ENCODE measurements around the gene DZIP1L. TPM values are rescaled to one million over a fixed set of nuclear protein-coding genes. Genes with fewer than 3 reads are reported as not detected.
"Not testable (repeated sequence)": the region's sequence is repeated elsewhere in the genome, so short reads cannot be mapped to it uniquely, and the experiment has no call there.

Gene DZIP1L
- total RNA-seq, 2 donors from 2014 or later = 10.9 to 15.5 TPM

DNA sequence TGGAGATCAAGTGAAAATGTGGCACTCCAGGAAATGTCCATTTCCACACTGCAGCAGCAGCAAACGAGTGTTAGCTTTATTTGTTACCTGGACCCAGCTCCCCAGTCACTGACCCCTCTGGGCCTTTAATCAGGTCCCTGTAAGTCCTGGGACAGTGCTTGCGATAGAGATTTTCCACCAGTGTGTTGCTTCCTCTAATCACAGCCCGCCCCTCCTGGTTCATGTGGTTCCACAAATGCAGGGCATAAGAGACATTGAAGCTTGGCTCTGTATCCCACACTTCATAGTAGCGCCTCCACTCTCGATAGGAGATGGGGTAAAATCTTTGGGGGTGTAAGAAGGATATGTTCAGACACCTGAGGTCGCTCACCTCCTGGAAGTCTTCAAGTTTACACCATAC, 8.8 kb upstream of the DZIP1L start:
- no peak for DNase-seq (ENCODE audit: low spot score)
- intact Hi-C loops (cut with DNase I) = loop anchor here in 1 of 2 donors (5.0 kb wide), 1 partner anchor 57 kb away; no protein-coding TSS in a partner anchor

GRCh38 chr3:138119423-138119766, 4.0 kb upstream of the DZIP1L start:
- DNase-seq (ENCODE audit: low spot score) = no peak
- intact Hi-C loops (cut with DNase I) = loop anchor here in 1 of 2 donors (2.0 to 10.0 kb wide), 2 partner anchors 49 to 65 kb away; partner anchors contain the start of gene ARMC8

GRCh38 chr3:138118612-138119422, 3.4 kb upstream of the DZIP1L start:
- intact Hi-C loops (cut with DNase I) = loop anchor here in 1 of 2 donors (2.0 to 10.0 kb wide), 2 partner anchors 48 to 66 kb away; partner anchors contain the start of gene ARMC8
- DNase-seq (ENCODE audit: low spot score) = peak; percentile 88

GRCh38 chr3:138114431-138114918, 933 bp downstream of the DZIP1L start:
- intact Hi-C loops (cut with DNase I) = loop anchor here in 1 of 2 donors (10.0 kb wide), 1 partner anchor 70 kb away; the partner anchor contains the start of gene ARMC8

DNA sequence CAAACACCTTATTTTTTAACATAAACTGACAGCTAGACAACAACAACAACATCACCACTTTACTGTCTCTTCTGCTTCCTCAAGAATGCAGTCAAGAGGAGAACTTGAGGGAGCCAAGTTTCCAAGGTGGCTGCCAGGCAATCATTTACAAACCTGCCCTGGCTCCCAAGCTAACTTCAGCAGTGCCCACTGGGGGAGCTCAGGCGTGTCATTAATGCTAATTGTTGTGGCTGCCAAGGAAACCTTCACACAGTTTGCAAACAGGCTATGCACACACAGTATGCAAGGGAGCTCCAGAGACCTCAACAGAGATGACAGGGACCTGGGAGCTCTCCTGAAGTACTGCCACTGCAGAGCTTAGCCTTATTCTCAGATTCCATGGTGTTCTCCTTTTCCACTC, 2.1 kb downstream of the DZIP1L start:
- intact Hi-C loops (cut with DNase I) = loop anchor here in 1 of 2 donors (10.0 kb wide), 1 partner anchor 71 kb away; the partner anchor contains the start of gene ARMC8
- no peak for DNase-seq (ENCODE audit: low spot score)

More at GRCh38 chr3:138114431-138114918, 933 bp downstream of the DZIP1L start:
- no peak for DNase-seq (ENCODE audit: low spot score)

- intact Hi-C loops (cut with DNase I) = loop anchor here in 1 of 2 donors (10.0 kb wide), 1 partner anchor 72 kb away; the partner anchor contains the start of gene ARMC8
- no peak for DNase-seq (ENCODE audit: low spot score)
Measured at GRCh38 chr3:138112362-138112761, 3.0 kb downstream of the DZIP1L start.

DNA sequence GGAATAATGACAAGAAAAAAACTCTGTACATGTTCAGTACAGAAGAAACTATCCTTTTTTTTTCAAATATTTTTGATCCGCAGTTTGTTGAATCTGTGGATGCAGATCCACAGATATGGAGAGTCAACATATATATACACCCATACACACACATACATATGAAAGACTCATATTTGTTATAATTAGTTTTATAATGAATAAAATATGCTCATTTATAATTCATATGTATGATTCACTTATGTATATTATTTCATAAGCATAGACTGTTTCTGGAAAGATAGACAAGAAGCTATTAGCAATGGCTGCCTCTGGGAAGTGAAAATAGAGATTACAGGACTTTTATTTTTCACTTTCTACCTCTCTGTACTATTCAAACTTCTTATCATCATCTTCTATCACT, 9.8 kb downstream of the DZIP1L start:
- intact Hi-C loops (cut with DNase I) = no loop called here
- DNase-seq (ENCODE audit: low spot score) = no peak

- DNase-seq (ENCODE audit: low spot score) = no peak
- intact Hi-C loops (cut with DNase I) = no loop called here
Measured at GRCh38 chr3:138103466-138103865, 11.9 kb downstream of the DZIP1L start.

DNA sequence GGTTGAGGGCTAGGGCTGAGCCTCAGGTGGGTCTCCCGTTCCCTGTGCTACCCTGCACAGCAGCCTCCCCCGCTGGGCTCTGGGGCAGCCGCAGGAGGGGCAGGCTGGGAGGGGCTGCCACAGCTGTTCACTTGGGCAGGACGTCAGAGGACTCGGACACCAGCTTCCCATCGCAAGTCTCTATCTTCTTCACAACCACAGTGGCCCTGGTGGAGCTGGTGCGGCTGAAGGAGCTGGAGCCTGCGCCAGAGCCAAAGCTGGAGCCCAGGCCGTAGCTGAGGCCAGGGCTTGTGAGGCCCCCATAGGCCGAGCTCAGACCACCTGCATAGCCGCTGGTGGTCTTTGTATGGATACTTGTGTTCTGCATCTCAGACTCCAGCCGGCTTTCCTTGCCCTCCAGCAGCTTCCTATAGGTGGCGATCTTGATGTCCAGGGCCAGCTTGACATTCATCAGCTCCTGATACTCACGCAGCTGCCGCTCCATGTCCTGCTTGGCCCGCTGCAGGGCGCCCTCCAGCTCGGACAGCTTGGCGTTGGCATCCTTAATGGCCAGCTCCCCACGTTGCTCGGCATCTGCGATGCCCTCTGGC, 14.0 kb downstream of the DZIP1L start:
- DNase-seq (ENCODE audit: low spot score); intact Hi-C loops (cut with DNase I): not testable (repeated sequence)

DNA sequence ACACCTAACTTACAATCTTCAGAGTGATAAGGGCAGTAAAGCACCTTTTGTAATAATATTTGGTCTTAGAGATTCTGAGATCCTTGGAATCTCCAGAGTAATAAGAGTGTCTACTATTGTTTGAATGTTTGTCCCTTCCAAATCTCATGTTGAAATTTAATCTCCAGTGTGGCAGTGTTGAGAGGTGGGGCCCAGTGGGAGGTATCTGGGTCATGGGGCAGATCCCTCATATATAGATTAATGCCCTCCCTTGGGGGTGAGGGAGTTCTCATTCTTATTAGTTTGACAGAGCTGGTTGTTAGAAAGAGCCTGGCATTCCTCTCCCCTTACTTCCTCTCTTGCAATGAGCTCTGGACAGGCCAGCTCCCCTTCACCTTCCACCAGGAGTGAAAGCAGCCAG, 16.0 kb downstream of the DZIP1L start:
- DNase-seq (ENCODE audit: low spot score) = no peak
- intact Hi-C loops (cut with DNase I) = loop anchor here in 1 of 2 donors (10.0 kb wide), 1 partner anchor 1255 kb away; no protein-coding TSS in a partner anchor

GRCh38 chr3:138097192-138098172, 17.9 kb downstream of the DZIP1L start:
- intact Hi-C loops (cut with DNase I) = loop anchor here in 1 of 2 donors (10.0 kb wide), 1 partner anchor 1257 kb away; no protein-coding TSS in a partner anchor
- no peak for DNase-seq (ENCODE audit: low spot score)

GRCh38 chr3:138093721-138094120, 21.7 kb downstream of the DZIP1L start:
- intact Hi-C loops (cut with DNase I) = loop anchor here in 1 of 2 donors (10.0 kb wide), 1 partner anchor 1261 kb away; no protein-coding TSS in a partner anchor
- no peak for DNase-seq (ENCODE audit: low spot score)

- no peak for DNase-seq (ENCODE audit: low spot score)
- intact Hi-C loops (cut with DNase I) = loop anchor here in 1 of 2 donors (10.0 kb wide), 1 partner anchor 1263 kb away; no protein-coding TSS in a partner anchor
Measured at GRCh38 chr3:138092023-138092422, 23.4 kb downstream of the DZIP1L start.

DNA sequence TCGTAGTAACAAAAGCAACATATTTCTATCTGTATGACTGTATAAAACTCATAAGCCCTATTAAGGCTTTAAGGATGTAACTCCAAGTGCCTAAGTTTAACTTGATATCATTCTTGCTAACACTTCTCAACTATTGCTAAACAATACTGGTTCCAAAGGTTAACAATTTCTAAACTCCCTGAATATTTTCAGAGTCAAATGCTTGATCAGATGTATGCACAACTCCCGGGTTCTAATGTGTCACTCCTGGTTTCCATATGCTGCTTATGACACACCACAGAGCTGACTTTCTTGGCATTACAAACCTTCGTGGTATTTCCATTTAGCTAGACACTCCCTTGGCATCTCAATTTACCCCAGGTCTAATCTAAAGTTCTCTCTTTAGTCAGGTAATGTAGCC, 26.3 kb downstream of the DZIP1L start:
- no peak for DNase-seq (ENCODE audit: low spot score)
- intact Hi-C loops (cut with DNase I) = no loop called here

- intact Hi-C loops (cut with DNase I); DNase-seq (ENCODE audit: low spot score): not testable (repeated sequence)
Measured at GRCh38 chr3:138085745-138086144, 29.7 kb downstream of the DZIP1L start.

DNA sequence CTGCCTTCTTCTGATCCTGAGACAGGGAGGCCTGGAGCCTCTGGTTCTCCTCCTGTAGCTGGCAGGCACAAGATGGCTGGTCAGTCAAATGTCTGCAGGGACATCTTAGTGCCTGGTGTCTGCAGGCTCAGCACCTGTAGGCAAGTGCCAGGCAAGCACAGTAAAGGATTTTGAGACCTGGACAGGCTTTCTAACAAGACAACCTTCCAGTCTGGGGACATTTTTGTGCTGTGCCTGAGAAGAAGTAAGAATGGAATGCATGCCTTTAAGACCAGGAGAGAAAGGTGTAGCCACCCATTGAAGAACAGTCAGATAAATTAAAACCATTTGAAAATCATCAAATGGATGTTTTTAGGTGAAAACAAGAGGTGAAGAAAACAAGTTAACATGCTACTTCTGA, 31.2 kb downstream of the DZIP1L start:
- no peak for DNase-seq (ENCODE audit: low spot score)
- intact Hi-C loops (cut with DNase I) = no loop called here

- intact Hi-C loops (cut with DNase I) = no loop called here
- DNase-seq (ENCODE audit: low spot score) = no peak
Measured at GRCh38 chr3:138082992-138083386, 32.4 kb downstream of the DZIP1L start.

GRCh38 chr3:138082085-138082991, 33.1 kb downstream of the DZIP1L start:
- intact Hi-C loops (cut with DNase I) = no loop called here
- DNase-seq (ENCODE audit: low spot score) = no peak
